Measurements from ENCODE around the gene ESYT2.

ESYT2 gene

DNA sequence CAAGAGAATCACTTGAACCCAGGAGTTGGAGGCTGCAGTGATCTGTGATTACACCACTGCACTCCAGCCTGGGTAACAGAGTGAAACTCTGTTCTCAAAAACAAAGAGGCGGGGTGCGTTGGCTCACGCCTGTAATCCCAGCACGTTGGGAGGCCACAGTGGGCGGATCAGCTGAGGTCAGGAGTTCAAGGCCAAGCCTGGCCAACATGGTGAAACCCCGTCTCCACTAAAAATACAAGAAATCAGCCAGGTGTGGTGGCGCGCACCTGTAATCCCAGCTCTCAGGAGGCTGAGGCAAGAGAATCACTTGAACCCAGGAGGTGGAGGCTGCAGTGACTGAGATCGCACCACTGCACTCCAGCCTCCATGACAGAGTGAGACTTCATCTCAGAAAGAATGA is 82.4 kb downstream of the ESYT2 start:
- H3K4me1 ChIP-seq (ENCODE audit: control insufficient read depth in 1 of 2, insufficient read depth in 1 of 2, low read depth in 1 of 2, low read length in 1 of 2) = no peaks in the 10 kb centered on the region
- H3K27ac ChIP-seq = no peak overlapping the region
- TF ChIP-seq, protein P1, sequence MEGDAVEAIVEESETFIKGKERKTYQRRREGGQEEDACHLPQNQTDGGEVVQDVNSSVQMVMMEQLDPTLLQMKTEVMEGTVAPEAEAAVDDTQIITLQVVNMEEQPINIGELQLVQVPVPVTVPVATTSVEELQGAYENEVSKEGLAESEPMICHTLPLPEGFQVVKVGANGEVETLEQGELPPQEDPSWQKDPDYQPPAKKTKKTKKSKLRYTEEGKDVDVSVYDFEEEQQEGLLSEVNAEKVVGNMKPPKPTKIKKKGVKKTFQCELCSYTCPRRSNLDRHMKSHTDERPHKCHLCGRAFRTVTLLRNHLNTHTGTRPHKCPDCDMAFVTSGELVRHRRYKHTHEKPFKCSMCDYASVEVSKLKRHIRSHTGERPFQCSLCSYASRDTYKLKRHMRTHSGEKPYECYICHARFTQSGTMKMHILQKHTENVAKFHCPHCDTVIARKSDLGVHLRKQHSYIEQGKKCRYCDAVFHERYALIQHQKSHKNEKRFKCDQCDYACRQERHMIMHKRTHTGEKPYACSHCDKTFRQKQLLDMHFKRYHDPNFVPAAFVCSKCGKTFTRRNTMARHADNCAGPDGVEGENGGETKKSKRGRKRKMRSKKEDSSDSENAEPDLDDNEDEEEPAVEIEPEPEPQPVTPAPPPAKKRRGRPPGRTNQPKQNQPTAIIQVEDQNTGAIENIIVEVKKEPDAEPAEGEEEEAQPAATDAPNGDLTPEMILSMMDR (IDR thresholded peaks at IDR 0.05) = no peak
- H3K4me3 ChIP-seq (ENCODE audit: low read depth in 1 of 2, low read length in 1 of 2) = no peak overlapping the region
- H3K36me3 ChIP-seq = peaks cover 53% of the 10 kb centered on the region
- no peaks in the 10 kb centered on the region for H3K9me3 ChIP-seq
- no peaks in the 10 kb centered on the region for H3K27me3 ChIP-seq

DNA sequence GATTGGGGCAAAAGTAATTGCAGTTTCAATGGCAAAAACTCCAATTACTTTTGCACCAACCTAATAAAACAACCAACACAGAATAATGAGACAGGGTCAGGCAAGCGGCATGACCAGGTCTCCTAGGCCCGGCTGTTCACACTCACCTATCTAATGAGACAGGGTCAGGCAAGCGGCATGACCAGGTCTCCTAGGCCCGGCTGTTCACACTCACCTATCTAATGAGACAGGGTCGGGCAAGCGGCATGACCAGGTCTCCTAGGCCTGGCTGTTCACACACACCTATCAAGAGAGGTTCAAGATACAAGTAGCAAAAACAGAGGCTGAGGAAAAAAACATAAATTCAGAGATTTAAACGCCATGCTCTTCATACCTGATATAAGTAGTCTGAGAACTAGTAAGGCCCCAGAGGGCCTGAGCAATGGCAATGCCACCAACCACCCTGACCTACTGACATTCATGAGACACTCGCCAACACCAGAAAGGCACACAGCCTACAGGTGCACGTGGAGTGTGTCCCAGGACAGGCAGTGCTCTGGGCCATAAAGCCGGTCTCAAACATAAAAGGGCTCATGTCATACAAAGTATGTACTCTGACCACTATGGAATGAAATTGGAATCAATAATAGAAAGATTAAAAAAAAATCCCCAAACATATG is 84.1 kb downstream of the ESYT2 start:
- H3K36me3 ChIP-seq = peaks cover 60% of the 10 kb centered on the region

DNA sequence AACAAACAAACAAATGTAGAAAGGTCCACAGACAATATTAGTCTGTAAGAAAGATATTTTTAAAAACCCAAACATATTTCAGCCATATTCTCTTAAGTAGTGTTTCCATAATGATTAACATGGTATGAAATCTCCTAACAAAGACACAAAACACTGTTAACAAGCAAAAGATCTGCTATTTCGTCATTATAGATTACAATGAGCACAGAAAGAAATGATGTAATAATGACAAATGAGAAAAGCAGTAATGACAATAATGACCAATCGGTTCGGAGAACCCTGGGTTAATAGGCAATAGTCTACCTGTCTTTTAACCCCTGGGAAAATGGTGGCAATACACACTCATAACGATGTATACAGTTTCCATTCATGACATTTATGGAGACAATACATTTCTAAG is 85.2 kb downstream of the ESYT2 start:
- TF ChIP-seq, protein P1 (IDR thresholded peaks at IDR 0.05) = no peak
- H3K27ac ChIP-seq = no peak overlapping the region
- peaks cover 55% of the 10 kb centered on the region for H3K36me3 ChIP-seq
- no peak overlapping the region for H3K4me3 ChIP-seq (ENCODE audit: low read depth in 1 of 2, low read length in 1 of 2)
- H3K9me3 ChIP-seq = no peaks in the 10 kb centered on the region
- no peaks in the 10 kb centered on the region for H3K27me3 ChIP-seq
- peaks cover 12 to 16% of the 10 kb centered on the region in 2 experiments for H3K4me1 ChIP-seq (ENCODE audit: control insufficient read depth in 1 of 2, insufficient read depth in 1 of 2, low read depth in 1 of 2, low read length in 1 of 2)

More for the DNA sequence above, 84.1 kb downstream of the ESYT2 start:
- TF ChIP-seq, protein P1 (IDR thresholded peaks at IDR 0.05) = no peak
- Histone ChIP-seq H3K27ac (no peak overlapping the region), H3K27me3 (no peaks in the 10 kb centered on the region), H3K4me3 (ENCODE audit: low read depth in 1 of 2, low read length in 1 of 2) (no peak overlapping the region), H3K4me1 (ENCODE audit: control insufficient read depth in 1 of 2, insufficient read depth in 1 of 2, low read depth in 1 of 2, low read length in 1 of 2) (peaks cover 4 to 6% of the 10 kb centered on the region in 2 experiments), H3K9me3 (no peaks in the 10 kb centered on the region)

DNA sequence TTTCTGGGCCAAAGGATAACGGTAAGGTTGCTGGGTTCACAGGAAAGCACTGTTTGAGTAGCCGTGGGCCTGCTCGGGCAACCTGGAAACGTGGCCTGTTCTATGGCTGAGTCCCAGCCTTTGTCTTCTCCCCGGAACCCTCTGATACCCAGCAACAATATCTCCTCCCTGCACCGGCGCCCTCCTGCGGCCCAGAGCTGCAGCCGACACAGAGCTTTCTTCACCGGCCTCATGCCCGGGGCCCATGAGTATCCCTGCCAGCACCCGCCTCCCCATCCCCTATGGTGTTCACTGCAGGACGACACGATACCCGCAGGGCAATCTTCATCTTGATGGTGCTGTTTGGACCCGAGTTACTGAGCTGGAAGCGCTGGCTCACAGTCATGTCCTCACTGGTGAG is 86.1 kb downstream of the ESYT2 start:
- H3K4me3 ChIP-seq (ENCODE audit: low read depth in 1 of 2, low read length in 1 of 2) = no peak overlapping the region
- peaks cover 14 to 23% of the 10 kb centered on the region in 2 experiments for H3K4me1 ChIP-seq (ENCODE audit: control insufficient read depth in 1 of 2, insufficient read depth in 1 of 2, low read depth in 1 of 2, low read length in 1 of 2)
- H3K36me3 ChIP-seq = peaks cover 47% of the 10 kb centered on the region
- TF ChIP-seq, protein P1 (IDR thresholded peaks at IDR 0.05) = no peak
- no peaks in the 10 kb centered on the region for H3K27me3 ChIP-seq
- H3K9me3 ChIP-seq = no peaks in the 10 kb centered on the region
- H3K27ac ChIP-seq = no peak overlapping the region

DNA sequence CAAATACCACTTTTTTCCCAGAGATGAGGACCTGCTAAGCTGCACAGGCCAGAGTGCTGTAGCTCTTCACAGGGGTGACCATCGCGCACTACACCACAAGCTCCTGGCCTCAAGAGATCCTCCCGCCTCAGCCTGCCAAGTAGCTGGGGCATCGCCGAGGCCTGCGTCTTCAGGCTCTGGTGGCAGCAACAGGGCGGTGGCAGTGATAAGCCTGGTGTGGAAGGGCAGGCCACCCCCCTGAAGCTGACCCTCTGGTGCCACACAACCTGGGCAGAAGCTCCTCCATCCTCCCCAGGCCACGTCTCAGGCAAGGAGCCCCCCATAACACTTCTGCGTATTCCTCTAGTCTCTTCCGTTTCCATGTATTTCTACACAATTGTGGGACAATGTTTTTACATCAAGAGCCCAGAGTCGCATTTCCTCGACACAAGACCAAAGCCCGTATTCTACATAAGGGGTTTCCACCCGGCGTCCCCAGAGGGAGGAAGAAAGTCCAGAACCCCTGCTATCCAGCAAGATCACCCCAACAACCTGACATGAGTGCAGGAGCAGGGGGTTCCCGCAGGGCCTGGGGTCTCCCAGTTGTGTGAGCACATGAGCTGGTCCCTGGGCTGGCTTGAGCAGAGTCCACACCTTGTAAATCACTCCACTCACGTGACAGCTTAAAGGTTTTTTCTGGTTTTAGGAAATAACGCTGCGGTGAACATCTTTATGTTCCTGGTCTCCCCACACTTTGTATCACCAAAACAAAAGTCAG is 87.1 kb downstream of the ESYT2 start:
- H3K4me1 ChIP-seq (ENCODE audit: control insufficient read depth in 1 of 2, insufficient read depth in 1 of 2, low read depth in 1 of 2, low read length in 1 of 2) = peaks cover 15 to 27% of the 10 kb centered on the region in 2 experiments
- H3K27ac ChIP-seq = no peak overlapping the region
- no peaks in the 10 kb centered on the region for H3K27me3 ChIP-seq
- peaks cover 38% of the 10 kb centered on the region for H3K36me3 ChIP-seq
- H3K9me3 ChIP-seq = no peaks in the 10 kb centered on the region
- TF ChIP-seq, protein P1 (IDR thresholded peaks at IDR 0.05) = no peak
- no peak overlapping the region for H3K4me3 ChIP-seq (ENCODE audit: low read depth in 1 of 2, low read length in 1 of 2)

Data from neutrophil (primary cell).